HS-27A (cell line): Measurements from ENCODE around the gene OTOP3.
"Not testable (repeated sequence)": the region's sequence is repeated elsewhere in the genome, so short reads cannot be mapped to it uniquely, and the experiment has no call there.

ENCODE experiments used
- DNase-seq: peaks from one replicate; pipeline ENCODE4 v3.0.0-alpha.2; 2012; ENCODE audit warnings: low read depth, missing footprints

The OTOP3 gene

DNA sequence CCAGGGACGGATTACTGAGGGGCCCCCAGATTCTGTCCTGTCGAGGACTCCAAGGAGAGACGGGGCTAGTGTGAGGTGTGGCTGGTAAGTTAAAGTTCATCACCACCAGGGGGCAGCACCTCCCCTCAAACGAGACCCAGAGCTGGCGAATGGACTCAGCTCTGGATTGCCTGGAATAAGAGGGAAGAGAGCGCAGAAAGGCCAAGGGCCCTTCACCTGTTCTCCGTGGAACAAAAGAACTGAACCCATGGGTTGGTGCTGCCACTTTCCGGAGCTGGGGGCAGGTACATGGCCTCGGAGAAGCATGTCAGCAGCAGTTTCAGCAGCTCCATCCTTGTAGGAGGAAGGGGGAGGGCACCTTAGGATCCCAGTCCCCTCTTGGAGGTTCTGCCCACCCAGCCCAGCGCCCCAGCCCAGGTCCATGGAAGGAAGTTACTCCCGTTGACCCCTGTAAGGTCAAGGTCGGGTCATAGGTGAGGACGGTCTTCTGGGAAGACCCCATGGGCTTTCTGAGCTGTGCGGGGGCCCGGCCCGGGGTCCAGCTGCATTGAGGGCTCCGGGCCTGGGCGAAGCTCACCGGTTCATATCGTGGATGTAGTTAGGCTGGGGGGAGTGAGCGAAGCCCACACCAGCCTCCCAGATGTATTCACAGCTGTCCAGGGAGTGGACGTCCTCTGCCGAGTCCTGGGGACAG lies 26.1 kb downstream of the OTOP3 start:
- peak; percentile 24 for DNase-seq

- DNase-seq = no peak
Measured at GRCh38 chr17:74962622-74963394, 27.1 kb downstream of the OTOP3 start.

GRCh38 chr17:74963656-74964055 lies 28.0 kb downstream of the OTOP3 start:
- DNase-seq = no peak

GRCh38 chr17:74964246-74964761 lies 28.6 kb downstream of the OTOP3 start:
- no peak for DNase-seq

- DNase-seq = no peak
Measured at GRCh38 chr17:74964988-74965622, 29.4 kb downstream of the OTOP3 start.

- no peak for DNase-seq
Measured at GRCh38 chr17:74968361-74968780, 32.7 kb downstream of the OTOP3 start.

GRCh38 chr17:74969501-74969900 lies 33.8 kb downstream of the OTOP3 start:
- not testable (repeated sequence) for DNase-seq

GRCh38 chr17:74970395-74970794 lies 34.7 kb downstream of the OTOP3 start:
- no peak for DNase-seq

GRCh38 chr17:74971069-74971841 lies 35.6 kb downstream of the OTOP3 start:
- no peak for DNase-seq

DNA sequence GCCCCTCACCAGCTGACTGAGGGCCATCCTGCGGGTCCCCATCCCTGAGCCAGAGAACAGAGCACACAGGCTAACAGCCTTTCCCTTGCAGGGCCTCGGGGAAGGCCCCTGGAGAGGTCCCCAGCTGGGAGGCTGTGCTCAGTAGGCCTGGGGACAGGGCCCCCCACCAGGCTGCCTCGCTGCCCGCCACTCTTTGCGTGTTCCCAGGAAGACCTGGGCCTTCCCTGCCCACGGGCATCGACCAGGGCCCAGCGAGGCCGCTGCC lies 36.1 kb downstream of the OTOP3 start:
- no peak for DNase-seq

DNA sequence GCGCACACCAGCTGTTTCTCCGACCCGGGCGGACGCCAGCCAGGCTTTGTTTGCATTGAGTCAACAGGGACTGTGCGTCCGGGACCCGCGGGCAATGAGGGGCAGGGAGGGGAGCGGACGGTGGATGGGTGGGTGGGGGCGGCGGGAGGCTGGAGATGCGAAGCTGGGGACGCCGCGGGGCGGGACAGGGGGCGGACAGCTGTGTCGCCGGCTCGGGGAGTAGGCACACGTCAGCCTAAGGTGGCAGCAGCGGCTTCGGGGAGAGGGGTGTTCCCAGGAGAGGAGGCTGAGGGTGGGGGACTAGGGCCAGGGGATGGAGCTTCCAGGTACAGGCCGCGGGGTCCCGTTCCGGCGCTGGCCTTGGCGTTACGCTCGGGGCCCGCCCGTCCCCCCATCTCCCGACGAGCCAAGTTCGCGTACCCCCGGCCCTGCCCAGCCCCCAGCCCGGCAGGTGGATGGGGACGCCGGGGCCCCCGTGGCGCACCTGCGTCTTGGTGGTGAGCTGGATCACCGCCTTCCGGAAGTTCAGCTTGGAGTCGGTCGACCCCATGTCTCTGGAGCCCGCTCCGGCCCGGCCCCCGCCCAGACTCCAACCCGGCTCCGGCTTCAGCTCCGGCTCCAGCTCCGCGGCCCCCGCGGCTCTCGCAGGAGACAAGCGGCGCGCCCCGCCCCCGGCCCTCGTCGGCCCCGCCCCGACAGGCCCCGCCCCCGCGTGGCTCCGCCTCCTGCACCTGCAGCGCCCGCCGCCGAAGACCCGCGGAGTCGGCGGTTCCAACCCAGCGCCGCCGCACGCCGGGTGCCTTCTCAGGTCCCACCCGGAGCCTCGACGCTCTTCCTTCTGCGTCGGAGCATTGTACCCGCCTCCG lies 36.6 kb downstream of the OTOP3 start, which contains the start of gene HID1:
Gene HID1 (minus strand): TSS at position 653 of the 866 bp plus-strand sequence. CDS start 103 bp downstream, at position 550.
- no peak for DNase-seq

DNA sequence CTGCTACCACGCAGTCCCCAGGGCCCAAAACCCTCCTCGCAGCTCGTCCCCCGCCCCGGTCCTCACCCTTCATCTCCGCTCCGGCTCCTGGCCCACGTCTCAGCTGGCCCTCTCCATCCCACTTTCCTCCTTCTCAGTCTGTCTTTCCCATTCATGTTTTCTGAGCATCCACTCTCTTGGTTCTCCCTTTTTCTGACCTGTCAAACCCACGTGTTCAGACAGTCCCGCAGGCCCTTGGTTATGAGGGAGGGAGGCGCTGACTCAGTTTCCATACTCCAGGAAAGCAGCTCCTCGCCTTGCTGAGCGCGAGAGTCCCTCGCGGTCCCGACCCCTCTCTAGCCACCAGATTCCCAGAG lies 37.3 kb downstream of the OTOP3 start:
- no peak for DNase-seq

GRCh38 chr17:74975943-74976342 lies 40.2 kb downstream of the OTOP3 start:
- no peak for DNase-seq

DNA sequence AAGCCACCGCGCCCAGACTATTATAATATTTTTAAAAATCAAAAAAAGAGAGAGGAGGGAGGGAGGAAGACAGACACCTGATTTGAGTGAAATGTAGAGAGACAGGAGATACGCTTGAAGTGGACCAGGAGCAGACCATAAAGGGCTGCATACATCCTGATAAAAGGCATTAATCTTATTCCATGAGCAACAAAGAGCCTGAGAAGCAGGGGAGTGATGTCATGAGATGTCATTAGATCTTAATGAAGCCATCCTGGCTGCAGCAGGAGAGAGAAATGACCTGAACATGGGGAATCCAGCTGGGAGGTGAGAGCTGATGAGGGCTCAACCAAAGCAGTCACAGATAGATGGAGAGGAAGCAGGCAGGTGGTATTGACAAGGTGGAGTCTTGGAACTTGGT lies 42.1 kb downstream of the OTOP3 start:
- no peak for DNase-seq

DNA sequence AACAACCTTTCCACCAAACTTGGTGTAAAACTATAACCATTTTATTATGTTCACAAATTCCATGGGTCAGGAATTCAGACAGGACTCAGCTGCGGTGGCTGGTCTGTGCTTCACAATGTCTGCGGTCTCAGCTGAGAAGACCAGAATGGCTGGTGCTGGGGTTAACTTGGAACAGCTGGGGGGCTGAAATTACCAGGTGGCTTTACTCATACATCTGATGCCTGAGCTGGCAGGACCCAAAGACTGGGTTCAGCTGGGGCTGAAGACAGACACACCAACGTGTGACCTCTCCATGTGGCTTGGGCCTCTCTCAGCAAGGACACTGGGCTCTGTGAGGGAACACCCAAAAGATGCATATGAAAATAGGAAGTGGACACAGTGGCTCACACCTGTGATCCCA lies 42.5 kb downstream of the OTOP3 start:
- no peak for DNase-seq

- DNase-seq = no peak
Measured at GRCh38 chr17:74979408-74980146, 43.9 kb downstream of the OTOP3 start.

DNA sequence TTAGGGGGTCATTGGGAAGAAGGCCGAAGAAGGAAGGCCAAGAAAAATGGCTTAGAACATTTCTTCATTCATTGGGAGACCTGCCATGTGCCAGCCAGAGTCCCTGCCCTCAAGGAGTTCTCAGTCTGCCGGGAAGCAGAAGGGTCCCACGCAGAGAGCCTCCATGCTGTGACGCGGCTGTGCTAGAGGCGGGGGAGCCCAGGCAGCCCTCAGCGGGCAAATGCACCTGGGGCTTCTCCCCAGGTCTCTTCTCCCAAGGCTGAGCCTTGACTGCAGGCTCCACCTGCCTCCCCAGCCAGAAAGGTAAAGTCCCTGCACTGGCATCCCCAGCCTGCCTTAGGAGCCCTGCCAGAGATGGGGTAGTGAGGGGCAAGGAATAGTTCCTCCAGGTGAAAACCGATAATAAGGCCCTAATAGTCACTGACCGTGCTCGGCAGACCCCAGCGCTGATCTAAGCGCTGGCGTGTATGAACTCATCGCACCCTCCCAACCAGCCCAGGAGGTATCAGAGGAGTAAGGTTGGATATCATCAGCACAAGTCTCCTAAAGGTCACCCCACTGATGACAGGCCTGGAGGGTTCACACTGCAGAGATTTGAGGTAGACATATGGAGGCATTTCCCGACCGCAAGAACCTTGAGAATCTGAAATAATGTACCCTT lies 45.8 kb downstream of the OTOP3 start:
- no peak for DNase-seq

- no peak for DNase-seq
Measured at GRCh38 chr17:74981979-74982662, 46.4 kb downstream of the OTOP3 start.

DNA sequence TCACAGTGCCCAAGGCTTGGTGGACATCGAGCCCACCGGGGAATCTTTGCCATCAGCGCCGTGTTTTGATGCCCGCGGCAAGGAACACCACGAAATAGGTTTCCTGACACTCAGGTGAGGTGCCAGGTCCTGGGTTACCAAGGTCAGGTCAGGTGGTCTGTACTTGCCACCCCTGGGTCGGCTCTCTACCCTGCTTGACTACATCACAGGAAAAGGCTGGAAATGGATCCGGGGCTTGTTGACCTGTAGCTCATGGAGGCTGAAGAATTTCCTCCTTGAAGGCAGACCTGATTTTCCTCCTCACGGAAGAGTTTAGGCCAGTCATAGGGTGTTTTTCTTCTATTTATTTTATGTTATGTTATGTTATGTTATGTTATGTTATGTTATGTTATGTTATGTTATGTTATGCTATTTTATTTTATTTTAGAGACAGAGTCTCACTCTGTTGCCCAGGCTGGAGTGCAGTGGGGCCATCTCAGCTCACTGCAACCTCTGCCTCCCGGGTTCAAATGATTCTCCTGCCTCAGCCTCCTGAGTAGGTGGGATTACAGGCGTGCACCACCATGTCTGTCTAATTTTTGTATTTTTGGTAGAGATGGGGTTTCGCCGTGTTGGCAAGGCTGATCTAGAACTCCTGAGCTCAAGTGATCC lies 47.1 kb downstream of the OTOP3 start:
- DNase-seq = not testable (repeated sequence)
